Thoracic aorta (tissue), 2 donors: ENCODE measurements around the gene BCR. TPM values are rescaled to one million over a fixed set of nuclear protein-coding genes. Genes with fewer than 3 reads are reported as not detected.

Experiments
- ATAC-seq: fragments of 150-250 bp; one replicate; pipeline ENCODE4 v1.8.0; 2017; ENCODE audit warnings: low read depth; ENCODE audit not compliant: insufficient number of reproducible peaks, low FRiP score
- DNase-seq: peaks from one replicate; pipeline ENCODE4 v3.0.0-alpha.2; 2020; ENCODE audit warnings: low spot score
- H3K27ac ChIP-seq, 2 donors: fragments of 200-600 bp; sonication (generic); 1 replicate in 1 of 2; 2 replicates in 1 of 2; pipeline ENCODE4 v1.5.1; 2016; ENCODE audit warnings: mild to moderate bottlenecking in 2 of 2, moderate library complexity in 2 of 2
- H3K27me3 ChIP-seq: fragments of 200-600 bp; sonication (generic); replicated peaks from 2 replicates; pipeline ENCODE4 v1.6.0; 2016; ENCODE audit warnings: mild to moderate bottlenecking; ENCODE audit not compliant: insufficient read depth
- H3K36me3 ChIP-seq: fragments of 200-600 bp; sonication (generic); one replicate; pipeline ENCODE4 v1.5.1; 2016
- H3K4me1 ChIP-seq, 2 donors: fragments of 200-600 bp; sonication (generic); 1 replicate in 1 of 2; 2 replicates in 1 of 2; pipeline versions ENCODE4 v1.5.1 to v1.6.0; 2016; ENCODE audit warnings: low read depth in 2 of 2, mild to moderate bottlenecking in 1 of 2; ENCODE audit not compliant: control insufficient read depth in 1 of 2
- H3K4me3 ChIP-seq: fragments of 200-600 bp; sonication (generic); 2 replicates; pipeline ENCODE4 v1.5.1; 2016; ENCODE audit warnings: mild to moderate bottlenecking
- H3K9me3 ChIP-seq: fragments of 200-600 bp; sonication (generic); 2 replicates; pipeline ENCODE4 v1.5.1; 2016
- CTCF ChIP-seq: fragments of 200-600 bp; sonication (generic); IDR thresholded peaks from one replicate; pipeline ENCODE4 v1.5.1; 2019; ENCODE audit warnings: antibody characterized with exemption
- total RNA-seq, 2 donors: library from RNA; depleted of rRNA; stranded (reverse); fragments of >200 nt; gene quantifications; one replicate each; pipeline versions ENCODE4 v1.1.0 to v1.2.3, GENCODE V29; 2016

The BCR gene
- total RNA-seq, 2 donors from 2014 or later: 73.2 to 232 TPM

- H3K4me1 ChIP-seq: peaks cover 26 to 44% of the 10 kb centered on the region in 2 donors
- DNase-seq (no peak), ATAC-seq (no peak)
- no peak for TF ChIP-seq CTCF
- H3K4me3 ChIP-seq: no peak overlapping the region
- H3K27ac ChIP-seq: peak overlapping the region; percentile 90 to 92
- no peaks in the 10 kb centered on the region for H3K9me3 ChIP-seq
- peaks cover 3% of the 10 kb centered on the region for H3K36me3 ChIP-seq
- no peaks in the 10 kb centered on the region for H3K27me3 ChIP-seq
Measured at GRCh38 chr22:23255506-23256170, 75.3 kb downstream of the BCR start.

- Histone ChIP-seq H3K4me3 (peak overlapping the region; percentile 13), H3K9me3 (no peaks in the 10 kb centered on the region), H3K36me3 (peaks cover 9% of the 10 kb centered on the region), H3K4me1 (peaks cover 26 to 44% of the 10 kb centered on the region in 2 donors), H3K27me3 (no peaks in the 10 kb centered on the region), H3K27ac (peak overlapping the region; percentile 90 to 92)
- ATAC-seq (no peak), DNase-seq (no peak)
- no peak for TF ChIP-seq CTCF
Measured at GRCh38 chr22:23256171-23256932, 76.0 kb downstream of the BCR start.

- H3K27ac ChIP-seq: peak overlapping the region; percentile 90 to 92
- no peak for TF ChIP-seq CTCF
- DNase-seq: peak; percentile 65
- H3K9me3 ChIP-seq: no peaks in the 10 kb centered on the region
- peaks cover 26 to 44% of the 10 kb centered on the region in 2 donors for H3K4me1 ChIP-seq
- peak overlapping the region; percentile 13 for H3K4me3 ChIP-seq
- no peaks in the 10 kb centered on the region for H3K27me3 ChIP-seq
- peak; percentile 64 for ATAC-seq
- H3K36me3 ChIP-seq: peaks cover 15% of the 10 kb centered on the region
Measured at GRCh38 chr22:23256986-23257888, 76.9 kb downstream of the BCR start.

- DNase-seq (no peak), ATAC-seq (no peak)
- Histone ChIP-seq H3K9me3 (no peaks in the 10 kb centered on the region), H3K4me3 (no peak overlapping the region), H3K27me3 (no peaks in the 10 kb centered on the region), H3K4me1 (peaks cover 26 to 44% of the 10 kb centered on the region in 2 donors), H3K27ac (peak overlapping the region; percentile 90 to 92), H3K36me3 (peaks cover 15% of the 10 kb centered on the region)
- no peak for TF ChIP-seq CTCF
Measured at GRCh38 chr22:23257889-23258825, 77.8 kb downstream of the BCR start.
